GM23338 (cell line): Measurements from ENCODE around the gene DNAH11. TPM values are rescaled to one million over a fixed set of nuclear protein-coding genes. Genes with fewer than 3 reads are reported as not detected.

Experiments
- ATAC-seq: fragments of 200-7000 bp; cut with Tn5 transposase; 3 replicates; pipeline ENCODE4 v1.9.1; 2020
- DNase-seq: peaks from one replicate; pipeline ENCODE4 v3.0.0-alpha.2; 2015; ENCODE audit warnings: low spot score
- H2AFZ ChIP-seq: fragments of 200-600 bp; sonication (generic); 2 replicates; pipeline ENCODE4 v1.8.0; 2016; ENCODE audit warnings: antibody characterized with exemption, mild to moderate bottlenecking, moderate library complexity
- H3F3A ChIP-seq: fragments of 200-600 bp; sonication (generic); replicated peaks from 2 replicates; pipeline ENCODE4 v1.8.0; 2017; ENCODE audit warnings: antibody characterized with exemption, mixed run types, low read depth
- H3K27ac ChIP-seq: fragments of 200-600 bp; sonication (generic); 2 replicates; pipeline ENCODE4 v1.6.1; 2016; ENCODE audit warnings: low read depth
- H3K27me3 ChIP-seq: fragments of 200-600 bp; sonication (generic); 2 replicates; pipeline ENCODE4 v1.8.0; 2016; ENCODE audit warnings: mild to moderate bottlenecking, mixed run types, moderate library complexity; ENCODE audit not compliant: insufficient read depth
- H3K36me3 ChIP-seq: fragments of 200-600 bp; sonication (generic); 2 replicates; pipeline ENCODE4 v1.8.0; 2016; ENCODE audit warnings: mild to moderate bottlenecking; ENCODE audit not compliant: insufficient read depth
- H3K4me1 ChIP-seq: fragments of 200-600 bp; sonication (generic); 2 replicates; pipeline ENCODE4 v1.8.0; 2016; ENCODE audit warnings: mild to moderate bottlenecking, moderate library complexity; ENCODE audit not compliant: insufficient read depth
- H3K4me2 ChIP-seq: fragments of 200-600 bp; sonication (generic); 2 replicates; pipeline ENCODE4 v1.7.1; 2017; ENCODE audit warnings: mixed run types
- H3K4me3 ChIP-seq: fragments of 200-600 bp; sonication (generic); 2 replicates; pipeline ENCODE4 v1.6.1; 2016; ENCODE audit warnings: mixed run types
- H3K79me2 ChIP-seq: fragments of 200-600 bp; sonication (generic); replicated peaks from 2 replicates; pipeline ENCODE4 v1.8.0; 2017; ENCODE audit warnings: mild to moderate bottlenecking; ENCODE audit not compliant: insufficient read depth
- H3K9me2 ChIP-seq: fragments of 200-600 bp; sonication (generic); 2 replicates; pipeline ENCODE4 v1.8.0; 2017; ENCODE audit not compliant: insufficient read depth
- H4K20me1 ChIP-seq: fragments of 200-600 bp; sonication (generic); replicated peaks from 2 replicates; pipeline ENCODE4 v1.8.0; 2017; ENCODE audit warnings: mild to moderate bottlenecking; ENCODE audit not compliant: insufficient read depth
- H3K27ac Mint-ChIP-seq: 2 replicates; pipeline ENCODE4 v1.8.0; 2020; ENCODE audit warnings: inconsistent platforms, mild to moderate bottlenecking, moderate library complexity, mixed read lengths
- H3K27me3 Mint-ChIP-seq: 3 replicates; pipeline ENCODE4 v1.8.0; 2022; ENCODE audit warnings: low read depth, mild to moderate bottlenecking, moderate library complexity, mixed read lengths, inconsistent platforms; ENCODE audit not compliant: insufficient read depth, poor library complexity
- H3K36me3 Mint-ChIP-seq: 3 replicates; pipeline ENCODE4 v1.8.0; 2021; ENCODE audit warnings: low read depth, mild to moderate bottlenecking, inconsistent platforms, moderate library complexity, mixed read lengths
- H3K4me1 Mint-ChIP-seq: 3 replicates; pipeline ENCODE4 v1.8.0; 2020; ENCODE audit warnings: mild to moderate bottlenecking, inconsistent platforms, mixed read lengths
- H3K4me3 Mint-ChIP-seq: 3 replicates; pipeline ENCODE4 v1.8.0; 2021; ENCODE audit warnings: moderate library complexity, mild to moderate bottlenecking, inconsistent platforms, mixed read lengths
- H3K9me3 Mint-ChIP-seq: 3 replicates; pipeline ENCODE4 v1.8.0; 2020; ENCODE audit warnings: moderate library complexity, mild to moderate bottlenecking, inconsistent platforms, mixed read lengths
- CREB1 ChIP-seq: fragments of 250-450 bp; sonication (Bioruptor Pico); IDR thresholded peaks from 2 replicates; pipeline ENCODE4 v1.5.0; 2020; ENCODE audit warnings: low read depth, mild to moderate bottlenecking, moderate library complexity
- CTCF ChIP-seq, 2 experiments: fragments of 200-600 bp in 1 of 2; sonication (generic) in 1 of 2; conservative IDR thresholded peaks; 2 replicates each; pipeline versions ENCODE4 v1.5.1 to v1.6.1; 2016 to 2017; ENCODE audit warnings: antibody characterized with exemption in 2 of 2, low read depth in 2 of 2, mild to moderate bottlenecking in 2 of 2, moderate library complexity in 1 of 2
- EZH2 ChIP-seq: fragments of 200-600 bp; sonication (generic); IDR thresholded peaks from one replicate; pipeline ENCODE4 v1.8.0; 2017; ENCODE audit warnings: antibody characterized with exemption, mild to moderate bottlenecking, low read depth; ENCODE audit not compliant: unreplicated experiment
- EZH2phosphoT487 ChIP-seq: fragments of 200-600 bp; sonication (generic); IDR thresholded peaks from one replicate; pipeline ENCODE4 v1.8.1; 2018; ENCODE audit warnings: antibody characterized with exemption; ENCODE audit not compliant: unreplicated experiment
- JUNB ChIP-seq: IDR thresholded peaks from one replicate; pipeline ENCODE4 v1.6.1; 2016; ENCODE audit warnings: antibody characterized with exemption; ENCODE audit not compliant: unreplicated experiment
- NANOG ChIP-seq: IDR thresholded peaks from 2 replicates; pipeline ENCODE4 v1.6.1; 2016; ENCODE audit warnings: antibody characterized with exemption, borderline replicate concordance
- POLR2AphosphoS5 ChIP-seq: IDR thresholded peaks from 2 replicates; pipeline ENCODE4 v1.6.1; 2016; ENCODE audit warnings: antibody characterized with exemption, low read depth
- REST ChIP-seq: IDR thresholded peaks from one replicate; pipeline ENCODE4 v1.6.1; 2018; ENCODE audit warnings: antibody characterized with exemption; ENCODE audit not compliant: unreplicated experiment
- STAT1 ChIP-seq: IDR thresholded peaks from one replicate; pipeline ENCODE4 v1.6.1; 2016; ENCODE audit warnings: antibody characterized with exemption; ENCODE audit not compliant: unreplicated experiment
- ZNF114 ChIP-seq: fragments of 250-450 bp; sonication (Bioruptor Pico); IDR thresholded peaks from 2 replicates; pipeline ENCODE4 v1.5.0; 2020; ENCODE audit warnings: mild to moderate bottlenecking, moderate library complexity
- ZNF331 ChIP-seq: fragments of 250-450 bp; sonication (Bioruptor Pico); IDR thresholded peaks from 2 replicates; pipeline ENCODE4 v1.5.0; 2020; ENCODE audit warnings: low read depth, mild to moderate bottlenecking, moderate library complexity
- polyA plus RNA-seq: library from polyadenylated mRNA; unstranded; fragments of >200 nt; fragmentation: Nextera tagmentation; extraction: Ambion mirVana; gene quantifications from 2 replicates; pipeline ENCODE4 v1.2.1, GENCODE V29; 2016
- total RNA-seq: library from RNA; depleted of rRNA; stranded (reverse); fragments of >200 nt; shearing (Covaris generic); gene quantifications from 2 replicates; pipeline ENCODE4 v1.2.3, GENCODE V29; 2014
- TF ChIP-seq, protein P1 (sequence below): IDR thresholded peaks from 2 replicates; pipeline ENCODE4 v1.6.1; 2016; ENCODE audit warnings: antibody characterized with exemption

DNAH11 gene
- total and polyA plus RNA-seq, 2 experiments from 2014 or later = 9.3 TPM

GRCh38 chr7:21640105-21640504, 97.3 kb downstream of the DNAH11 start:
- H3K27ac ChIP-seq = no peak overlapping the region
- no peaks in the 10 kb centered on the region for H3K27me3 ChIP-seq
- H3K4me3 ChIP-seq = no peak overlapping the region
- no peak for DNase-seq
- TF ChIP-seq EZH2phosphoT487 (no peak), NANOG (no peak), JUNB (no peak), CTCF (conservative IDR thresholded peaks at IDR 0.05; ENCODE audit: low read depth in 2 of 2) (no peak), ZNF114 (CRISPR knock-in tag) (no peak), EZH2 (no peak), ZNF331 (CRISPR knock-in tag) (no peak), REST (no peak), CREB1 (CRISPR knock-in tag) (no peak), STAT1 (no peak), POLR2AphosphoS5 (no peak)
- TF ChIP-seq, protein P1, sequence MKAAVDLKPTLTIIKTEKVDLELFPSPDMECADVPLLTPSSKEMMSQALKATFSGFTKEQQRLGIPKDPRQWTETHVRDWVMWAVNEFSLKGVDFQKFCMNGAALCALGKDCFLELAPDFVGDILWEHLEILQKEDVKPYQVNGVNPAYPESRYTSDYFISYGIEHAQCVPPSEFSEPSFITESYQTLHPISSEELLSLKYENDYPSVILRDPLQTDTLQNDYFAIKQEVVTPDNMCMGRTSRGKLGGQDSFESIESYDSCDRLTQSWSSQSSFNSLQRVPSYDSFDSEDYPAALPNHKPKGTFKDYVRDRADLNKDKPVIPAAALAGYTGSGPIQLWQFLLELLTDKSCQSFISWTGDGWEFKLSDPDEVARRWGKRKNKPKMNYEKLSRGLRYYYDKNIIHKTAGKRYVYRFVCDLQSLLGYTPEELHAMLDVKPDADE = no peak
- H3K79me2 ChIP-seq = no peaks in the 10 kb centered on the region
- no peak overlapping the region for H2AFZ ChIP-seq
- Mint-ChIP-seq H3K27me3 (no peaks in the 10 kb centered on the region), H3K4me1 (peaks cover 19% of the 10 kb centered on the region), H3K27ac (no peak overlapping the region), H3K36me3 (no peaks in the 10 kb centered on the region), H3K4me3 (no peak overlapping the region), H3K9me3 (no peaks in the 10 kb centered on the region)
- H3K9me2 ChIP-seq = peaks cover 3% of the 10 kb centered on the region; the same call in 1 of the 2 replicates
- no peak for ATAC-seq
- no peaks in the 10 kb centered on the region for H3K36me3 ChIP-seq
- H4K20me1 ChIP-seq = no peaks in the 10 kb centered on the region
- peaks cover 6% of the 10 kb centered on the region; the same call in 1 of the 2 replicates for H3K4me1 ChIP-seq
- H3F3A ChIP-seq = no peaks in the 10 kb centered on the region
- no peak overlapping the region for H3K4me2 ChIP-seq
